NT2/D1 (cell line): ENCODE results near the gene CACNA1E.

Experiments used
- SUZ12 ChIP-seq: IDR thresholded peaks from 2 replicates; pipeline ENCODE4 v1.6.1; 2011; ENCODE audit not compliant: insufficient read length, insufficient read depth; ENCODE audit errors: extremely low read depth
- YY1 ChIP-seq: IDR thresholded peaks from 2 replicates; pipeline ENCODE4 v1.6.1; 2011; ENCODE audit not compliant: insufficient read length, insufficient read depth
- ZNF274 ChIP-seq: IDR thresholded peaks from 2 replicates; pipeline ENCODE4 v1.6.1; 2011; ENCODE audit warnings: mild to moderate bottlenecking, low read depth, low read length

- TF ChIP-seq YY1 (no peak), ZNF274 (no peak), SUZ12 (no peak)
Measured at GRCh38 chr1:181443231-181443853, 40.0 kb upstream of the CACNA1E start.
